Putamen (tissue), 1 donor: Measurements from ENCODE around the gene SLC35B1.
A peak's percentile ranks its signal among the peaks of the same experiment; 100 is the strongest.
"Not testable (repeated sequence)": the region's sequence is repeated elsewhere in the genome, so short reads cannot be mapped to it uniquely, and the experiment has no call there.

Source experiments
- DNase-seq: peaks from one replicate; pipeline ENCODE4 v3.0.0-alpha.2; 2016; ENCODE audit warnings: low spot score

Gene SLC35B1

DNA sequence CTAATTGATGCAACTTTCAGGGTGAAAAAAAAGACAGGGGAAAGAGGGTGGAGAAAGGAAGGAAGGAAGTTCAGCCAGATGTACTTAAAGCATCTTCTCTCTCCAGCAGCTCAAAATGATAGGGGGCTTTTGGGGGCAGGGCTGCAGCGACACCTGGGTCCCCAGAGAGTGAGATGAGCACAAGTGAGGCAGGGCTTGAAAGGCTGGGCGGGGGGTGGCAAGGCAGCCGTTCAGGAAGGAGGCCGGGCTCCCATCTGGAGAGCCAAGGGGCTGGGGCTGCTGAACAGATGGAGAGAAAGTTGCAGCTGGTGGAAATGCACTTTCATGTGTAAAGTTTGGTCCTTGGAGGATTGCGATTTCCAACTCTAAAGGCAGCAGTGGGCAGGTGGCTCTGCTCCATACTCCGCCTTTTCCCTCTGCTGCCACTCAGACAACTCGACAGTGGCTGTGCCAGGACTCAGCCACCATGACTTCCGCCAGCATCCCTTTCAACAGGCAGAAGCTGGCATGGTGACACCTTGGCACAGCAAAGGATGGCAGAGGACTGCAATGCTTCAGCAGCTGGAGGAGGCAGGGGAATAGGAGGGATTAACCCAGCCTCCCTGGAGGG, 7.7 kb downstream of the SLC35B1 start:
- DNase-seq: no peak

DNA sequence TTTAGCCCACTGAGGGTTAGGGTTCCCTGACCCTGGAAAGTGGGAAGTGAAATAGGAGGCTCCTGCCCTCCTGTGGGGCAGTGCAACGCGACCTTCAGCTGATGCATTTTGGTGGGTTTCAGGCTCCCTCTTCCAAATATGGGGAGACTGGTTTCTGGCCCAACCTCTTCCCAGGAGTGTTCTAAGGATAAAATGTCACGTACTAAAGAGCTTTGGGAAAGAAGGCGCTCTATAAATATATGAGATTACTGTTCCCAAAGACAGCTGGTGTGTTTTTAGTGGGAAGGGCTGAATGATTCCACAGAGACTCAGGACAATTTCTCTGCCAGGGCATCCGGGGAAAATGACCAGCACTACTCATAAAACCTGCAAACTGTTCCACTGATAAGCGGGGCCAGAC, 9.8 kb downstream of the SLC35B1 start:
- no peak for DNase-seq

GRCh38 chr17:49696233-49696761, 11.5 kb downstream of the SLC35B1 start:
- DNase-seq: no peak

- no peak for DNase-seq
Measured at GRCh38 chr17:49695698-49696232, 12.0 kb downstream of the SLC35B1 start.

DNA sequence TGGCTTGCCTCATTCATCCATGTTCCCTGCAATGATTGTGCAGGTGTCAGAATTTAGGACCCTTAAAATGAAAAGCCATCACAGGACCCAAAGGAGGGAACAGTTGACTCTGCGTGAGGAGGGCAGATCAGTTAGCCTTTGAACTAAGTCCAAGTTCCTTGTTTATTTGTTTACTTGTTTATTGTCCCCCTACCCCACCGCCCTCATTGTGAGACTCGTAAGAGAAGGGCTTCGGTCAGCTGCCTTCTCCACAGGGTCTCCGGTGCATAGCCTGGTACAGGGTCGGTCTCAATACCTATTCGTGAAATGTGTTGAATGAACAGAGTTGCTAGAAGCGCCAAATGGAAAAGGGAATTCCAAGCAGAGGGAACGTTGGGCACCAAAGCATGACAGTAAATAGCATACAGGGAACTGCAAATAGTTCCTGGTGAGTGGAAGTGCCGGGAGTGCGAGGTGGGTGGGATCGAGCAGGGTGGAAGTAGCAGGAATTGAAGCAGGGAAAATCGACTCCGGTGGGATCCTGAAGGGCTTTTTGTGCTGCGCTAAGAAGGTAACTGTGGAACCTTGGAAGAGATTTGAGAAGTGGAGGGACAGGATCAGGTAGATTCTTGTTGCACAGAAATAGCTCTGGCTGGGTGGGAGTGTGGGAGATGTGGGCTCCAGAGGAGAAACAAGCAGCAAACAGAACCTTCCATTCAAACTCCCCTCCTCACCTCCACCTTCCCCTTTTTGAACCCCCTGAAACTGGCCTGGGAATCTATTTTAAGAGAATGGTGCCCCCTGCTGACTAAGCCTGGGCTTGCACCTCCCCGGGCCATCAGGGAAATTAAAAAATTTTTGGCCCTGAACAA, 12.7 kb downstream of the SLC35B1 start:
- peak; percentile 29 for DNase-seq

DNA sequence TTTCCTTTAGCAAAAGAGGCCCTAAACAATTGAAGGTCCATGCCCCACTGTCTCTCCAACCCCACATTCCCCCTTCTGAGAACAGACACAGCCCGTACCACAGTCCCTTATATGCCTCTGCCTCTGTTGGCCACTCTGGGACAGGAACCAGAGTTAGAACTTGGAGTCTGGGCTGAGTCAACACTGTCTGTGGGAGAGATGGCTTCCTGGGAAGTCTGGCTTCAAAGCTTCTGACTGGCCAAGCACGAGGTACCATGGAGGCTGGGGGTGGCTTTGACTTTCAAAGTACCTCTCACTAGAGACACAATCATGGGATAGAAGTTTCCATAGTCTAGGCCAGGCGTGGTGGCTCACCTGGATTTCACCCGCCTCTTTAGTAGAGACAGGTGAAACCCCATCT, 15.0 kb downstream of the SLC35B1 start:
- no peak for DNase-seq

- no peak for DNase-seq
Measured at GRCh38 chr17:49691677-49692191, 16.0 kb downstream of the SLC35B1 start.

GRCh38 chr17:49691086-49691676, 16.6 kb downstream of the SLC35B1 start:
- no peak for DNase-seq

DNA sequence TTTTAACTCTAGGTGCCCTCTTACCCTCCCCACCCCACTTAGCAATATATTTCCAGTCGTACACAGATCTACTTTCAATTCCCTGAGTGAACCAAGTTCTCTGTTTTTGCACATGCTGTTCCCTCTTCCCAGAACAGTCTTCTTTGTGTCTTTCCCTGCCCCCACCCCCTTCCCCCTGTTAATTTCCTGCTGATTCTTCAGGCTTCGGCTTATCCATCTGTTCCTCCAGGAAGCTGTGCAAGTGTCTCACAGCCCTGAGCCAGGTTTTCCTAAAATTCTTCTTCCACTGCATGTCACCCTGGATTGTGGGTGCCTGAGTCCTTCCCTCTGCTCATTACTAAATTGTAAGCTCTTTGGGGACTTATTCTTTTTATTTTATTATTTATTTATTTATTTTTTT, 17.5 kb downstream of the SLC35B1 start:
- no peak for DNase-seq

DNA sequence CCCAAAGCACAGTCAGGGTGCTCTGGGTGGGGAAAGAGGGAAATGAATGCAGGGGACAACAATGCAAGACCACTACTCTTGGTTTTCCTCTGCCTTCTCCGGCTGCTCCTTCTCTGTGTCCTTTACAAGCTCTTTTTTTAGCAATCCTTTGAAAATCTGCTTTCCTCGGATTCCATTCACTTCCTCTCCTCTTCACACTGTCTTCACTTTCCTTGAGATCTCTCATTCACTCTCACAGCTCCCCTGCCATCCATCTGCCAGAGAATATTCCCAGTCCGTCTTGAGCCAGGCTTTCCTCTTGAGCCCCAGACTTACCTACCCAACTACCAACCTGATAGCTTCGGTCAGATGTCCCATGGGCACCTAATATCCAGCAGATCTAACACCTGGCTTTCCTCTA, 18.9 kb downstream of the SLC35B1 start:
- DNase-seq: no peak

DNA sequence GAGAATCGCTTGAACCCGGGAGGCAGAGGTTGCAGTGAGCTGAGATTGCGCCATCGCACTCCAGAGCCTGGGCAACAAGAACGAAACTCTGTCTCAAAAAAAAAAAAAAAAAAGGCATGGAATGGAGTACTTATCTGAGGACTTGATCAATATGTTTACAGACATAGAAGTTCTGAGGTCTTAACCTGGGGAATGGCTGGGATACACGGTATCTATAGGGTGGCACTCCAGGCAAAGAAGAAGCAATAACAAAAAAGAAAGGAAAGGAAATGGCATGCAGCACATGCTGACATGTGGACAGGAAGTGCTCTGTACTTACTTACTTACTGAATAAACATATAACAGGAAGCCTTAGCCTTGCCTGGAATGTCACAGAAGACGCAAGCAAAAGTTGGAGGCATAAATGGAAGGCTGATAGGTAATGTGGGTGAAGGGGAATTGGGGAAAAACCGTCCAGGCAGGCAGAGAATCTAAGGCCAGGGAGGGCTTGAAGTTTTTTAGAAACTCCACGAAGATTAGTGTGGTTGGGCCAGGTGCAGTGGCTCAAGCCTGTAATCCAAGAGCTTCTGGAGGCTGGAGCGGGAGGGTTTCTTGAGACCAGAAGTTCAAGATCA, 19.8 kb downstream of the SLC35B1 start:
- DNase-seq: no peak

- no peak for DNase-seq
Measured at GRCh38 chr17:49681106-49681979, 26.4 kb downstream of the SLC35B1 start.

DNA sequence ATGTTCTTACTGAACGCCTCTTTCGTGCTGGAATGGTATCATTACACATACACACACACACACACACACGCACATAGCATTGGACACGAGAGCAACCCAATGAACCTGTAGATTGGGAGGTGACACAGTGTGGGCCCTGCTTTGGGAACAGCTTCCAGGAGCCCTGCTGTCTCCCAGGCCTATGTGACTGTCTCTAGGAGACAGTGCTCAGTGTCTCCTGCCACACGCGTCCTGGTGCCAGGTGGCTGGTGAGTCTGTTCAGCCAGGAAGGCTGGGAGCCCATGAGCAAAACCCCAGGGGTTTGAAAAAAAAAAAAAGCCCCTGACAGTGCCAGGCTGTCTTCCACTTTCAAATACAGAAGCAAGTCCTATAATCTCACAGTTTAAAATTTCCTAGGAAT, 27.4 kb downstream of the SLC35B1 start:
- DNase-seq: no peak

DNA sequence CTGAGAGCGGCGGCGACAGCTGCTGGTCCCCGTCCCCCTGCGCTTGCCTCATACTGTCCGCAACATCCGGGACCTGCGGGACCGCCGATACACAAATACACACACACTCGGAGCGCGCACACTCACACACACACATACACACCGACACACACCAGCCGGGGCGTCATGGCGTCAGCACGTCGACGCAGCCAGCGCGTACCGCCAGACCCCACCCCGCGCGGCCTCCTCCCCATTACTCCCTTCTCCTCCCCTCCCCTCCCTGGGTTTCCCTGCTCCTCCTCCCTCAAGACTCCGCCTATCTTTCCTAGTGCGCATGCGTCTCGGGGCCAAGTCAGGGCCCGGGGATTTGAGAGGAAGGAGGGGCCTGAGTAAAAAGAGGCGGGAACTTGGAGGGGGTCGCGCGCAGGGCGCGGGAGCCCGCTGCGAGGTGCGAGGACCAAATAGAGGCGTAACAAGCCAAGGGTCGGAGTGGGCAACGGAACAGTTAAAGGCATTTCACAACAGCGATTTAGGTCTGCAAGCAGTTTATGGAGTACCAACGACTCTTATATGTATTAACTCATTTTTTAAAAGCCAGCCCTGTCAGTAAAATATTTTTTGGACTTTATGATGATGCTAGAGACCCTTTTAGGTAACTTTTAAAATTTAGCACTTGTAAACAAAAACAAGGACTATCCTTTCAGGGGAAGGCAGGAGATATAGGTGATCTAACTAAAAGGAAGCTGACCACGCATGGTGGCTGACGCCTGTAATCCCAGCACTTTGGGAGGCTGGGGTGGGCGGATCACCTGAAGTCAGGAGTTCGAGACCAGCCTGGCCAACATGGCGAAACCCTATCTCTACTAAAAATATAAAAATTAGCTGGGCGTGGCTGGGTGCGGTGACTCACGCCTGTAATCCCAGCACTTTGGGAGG, 29.6 kb downstream of the SLC35B1 start, which contains the start of gene SPOP:
SPOP (minus strand) TSS at position 165 of the 915 bp plus-strand sequence. CDS start 55,287 bp downstream, outside the sequence.
- DNase-seq: peak; percentile 99

GRCh38 chr17:49677134-49677932, 30.4 kb downstream of the SLC35B1 start:
- peak; percentile 94 for DNase-seq

DNA sequence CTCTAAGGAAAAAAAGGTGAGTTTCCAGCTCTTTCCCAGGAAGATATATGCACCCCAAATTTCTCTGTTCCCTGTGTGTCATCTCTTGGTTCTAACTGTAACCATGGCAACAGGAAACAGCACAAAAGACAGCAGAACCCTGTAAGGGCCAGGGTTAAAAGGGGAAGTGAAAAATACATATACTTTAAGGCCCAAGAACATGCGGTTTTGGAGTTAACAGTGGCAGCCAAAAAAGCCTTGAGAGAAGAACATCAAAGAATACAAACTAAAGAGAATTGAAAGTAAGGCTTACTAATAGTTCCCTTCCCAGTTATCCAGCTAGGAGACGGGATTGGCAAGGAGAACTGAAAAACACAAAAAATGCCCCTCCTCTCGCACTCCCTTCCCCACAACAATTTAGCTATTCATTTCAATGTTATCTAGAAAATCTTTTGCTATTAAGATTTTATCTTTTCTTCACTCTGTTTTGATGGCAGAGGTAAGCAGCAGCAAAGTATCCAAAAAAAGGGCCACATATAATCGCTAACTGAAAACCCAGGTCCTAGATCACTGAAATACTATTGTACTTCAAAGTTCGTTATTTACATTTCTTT, 31.4 kb downstream of the SLC35B1 start:
- peak; percentile 56 for DNase-seq

DNA sequence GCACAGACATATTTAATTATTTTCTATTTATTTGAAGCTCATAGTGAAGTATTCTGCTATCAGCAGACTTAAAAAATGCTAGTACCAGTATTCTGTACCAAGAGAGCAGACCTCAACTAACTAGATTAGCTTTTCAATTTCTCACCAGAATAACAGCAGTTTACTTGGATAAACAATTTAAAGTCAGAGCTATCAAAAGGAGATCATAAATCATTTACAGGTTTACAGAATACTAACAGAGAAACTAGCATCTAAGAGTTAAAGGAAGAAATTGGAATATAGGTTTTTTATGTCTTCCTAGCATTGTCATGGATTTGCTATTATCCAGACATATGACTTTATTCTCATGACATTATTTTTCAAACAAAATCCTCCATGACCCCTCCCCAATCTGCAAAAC, 33.3 kb downstream of the SLC35B1 start:
- no peak for DNase-seq

GRCh38 chr17:49673679-49674078, 34.1 kb downstream of the SLC35B1 start:
- DNase-seq: not testable (repeated sequence)
